ENCODE results near the gene USH1C.

GRCh38 chr11:17547932-17548331 is 3.7 kb upstream of the USH1C start:
- no peak for TF ChIP-seq TOX (CRISPR knock-in tag; IDR thresholded peaks at IDR 0.05; ENCODE audit: borderline replicate concordance)
- no peak for TF ChIP-seq PPARA (CRISPR knock-in tag; IDR thresholded peaks at IDR 0.05; ENCODE audit: borderline replicate concordance)

Measured in SK-N-SH treated with all-trans-retinoic acid at 6 μM for 48 hours (cell line).